ENCODE measurements around the gene ADGRD1.

The ADGRD1 gene

GRCh38 chr12:130911933-130912332 is 41.8 kb upstream of the ADGRD1 start:
- DNase-seq (ENCODE audit: low spot score) (no peak), ATAC-seq (ENCODE audit: low read depth) (no peak)
- no peaks in the 10 kb centered on the region for H3K9me3 ChIP-seq (ENCODE audit: severe bottlenecking)
- H3K4me3 ChIP-seq (ENCODE audit: severe bottlenecking): no peak overlapping the region
- no peaks in the 10 kb centered on the region for H3K36me3 ChIP-seq (ENCODE audit: low read depth)
- TF ChIP-seq, protein P1, sequence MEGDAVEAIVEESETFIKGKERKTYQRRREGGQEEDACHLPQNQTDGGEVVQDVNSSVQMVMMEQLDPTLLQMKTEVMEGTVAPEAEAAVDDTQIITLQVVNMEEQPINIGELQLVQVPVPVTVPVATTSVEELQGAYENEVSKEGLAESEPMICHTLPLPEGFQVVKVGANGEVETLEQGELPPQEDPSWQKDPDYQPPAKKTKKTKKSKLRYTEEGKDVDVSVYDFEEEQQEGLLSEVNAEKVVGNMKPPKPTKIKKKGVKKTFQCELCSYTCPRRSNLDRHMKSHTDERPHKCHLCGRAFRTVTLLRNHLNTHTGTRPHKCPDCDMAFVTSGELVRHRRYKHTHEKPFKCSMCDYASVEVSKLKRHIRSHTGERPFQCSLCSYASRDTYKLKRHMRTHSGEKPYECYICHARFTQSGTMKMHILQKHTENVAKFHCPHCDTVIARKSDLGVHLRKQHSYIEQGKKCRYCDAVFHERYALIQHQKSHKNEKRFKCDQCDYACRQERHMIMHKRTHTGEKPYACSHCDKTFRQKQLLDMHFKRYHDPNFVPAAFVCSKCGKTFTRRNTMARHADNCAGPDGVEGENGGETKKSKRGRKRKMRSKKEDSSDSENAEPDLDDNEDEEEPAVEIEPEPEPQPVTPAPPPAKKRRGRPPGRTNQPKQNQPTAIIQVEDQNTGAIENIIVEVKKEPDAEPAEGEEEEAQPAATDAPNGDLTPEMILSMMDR (IDR thresholded peaks at IDR 0.05; ENCODE audit: poor library complexity, severe bottlenecking): no peak
- peaks cover 28% of the 10 kb centered on the region for H3K27me3 ChIP-seq (ENCODE audit: insufficient read depth, poor library complexity, severe bottlenecking)
- H3K4me1 ChIP-seq (ENCODE audit: insufficient read depth, poor library complexity, severe bottlenecking): no peaks in the 10 kb centered on the region
- H3K27ac ChIP-seq (ENCODE audit: poor library complexity, severe bottlenecking): no peak overlapping the region

- Histone ChIP-seq H3K36me3 (ENCODE audit: low read depth) (no peaks in the 10 kb centered on the region), H3K27ac (ENCODE audit: poor library complexity, severe bottlenecking) (no peak overlapping the region), H3K4me3 (ENCODE audit: severe bottlenecking) (no peak overlapping the region), H3K27me3 (ENCODE audit: insufficient read depth, poor library complexity, severe bottlenecking) (peaks cover 35% of the 10 kb centered on the region), H3K9me3 (ENCODE audit: severe bottlenecking) (no peaks in the 10 kb centered on the region), H3K4me1 (ENCODE audit: insufficient read depth, poor library complexity, severe bottlenecking) (no peaks in the 10 kb centered on the region)
- DNase-seq (ENCODE audit: low spot score): no peak
- no peak for ATAC-seq (ENCODE audit: low read depth)
- TF ChIP-seq, protein P1 (IDR thresholded peaks at IDR 0.05; ENCODE audit: poor library complexity, severe bottlenecking): peak; percentile 61
Observed at GRCh38 chr12:130916241-130916911, 37.3 kb upstream of the ADGRD1 start.

- ATAC-seq (ENCODE audit: low read depth): no peak
- TF ChIP-seq, protein P1 (IDR thresholded peaks at IDR 0.05; ENCODE audit: poor library complexity, severe bottlenecking): no peak
- H3K4me1 ChIP-seq (ENCODE audit: insufficient read depth, poor library complexity, severe bottlenecking): no peaks in the 10 kb centered on the region
Observed at GRCh38 chr12:130917607-130918006, 36.1 kb upstream of the ADGRD1 start.

GRCh38 chr12:130919086-130919485 is 34.6 kb upstream of the ADGRD1 start:
- DNase-seq (ENCODE audit: low spot score): no peak
- Histone ChIP-seq H3K27ac (ENCODE audit: poor library complexity, severe bottlenecking) (no peak overlapping the region), H3K4me3 (ENCODE audit: severe bottlenecking) (no peak overlapping the region), H3K9me3 (ENCODE audit: severe bottlenecking) (no peaks in the 10 kb centered on the region), H3K36me3 (ENCODE audit: low read depth) (no peaks in the 10 kb centered on the region), H3K27me3 (ENCODE audit: insufficient read depth, poor library complexity, severe bottlenecking) (peaks cover 41% of the 10 kb centered on the region), H3K4me1 (ENCODE audit: insufficient read depth, poor library complexity, severe bottlenecking) (no peaks in the 10 kb centered on the region)
- ATAC-seq (ENCODE audit: low read depth): no peak
- TF ChIP-seq, protein P1 (IDR thresholded peaks at IDR 0.05; ENCODE audit: poor library complexity, severe bottlenecking): no peak

More at GRCh38 chr12:130917607-130918006, 36.1 kb upstream of the ADGRD1 start:
- no peak overlapping the region for H3K27ac ChIP-seq (ENCODE audit: poor library complexity, severe bottlenecking)
- no peaks in the 10 kb centered on the region for H3K9me3 ChIP-seq (ENCODE audit: severe bottlenecking)
- peaks cover 40% of the 10 kb centered on the region for H3K27me3 ChIP-seq (ENCODE audit: insufficient read depth, poor library complexity, severe bottlenecking)
- H3K36me3 ChIP-seq (ENCODE audit: low read depth): no peaks in the 10 kb centered on the region
- H3K4me3 ChIP-seq (ENCODE audit: severe bottlenecking): no peak overlapping the region
- DNase-seq (ENCODE audit: low spot score): no peak

- H3K27ac ChIP-seq (ENCODE audit: poor library complexity, severe bottlenecking): no peak overlapping the region
- H3K4me3 ChIP-seq (ENCODE audit: severe bottlenecking): no peak overlapping the region
- ATAC-seq (ENCODE audit: low read depth): no peak
Observed at GRCh38 chr12:130920119-130920703, 33.5 kb upstream of the ADGRD1 start.

More at GRCh38 chr12:130920119-130920703, 33.5 kb upstream of the ADGRD1 start:
- DNase-seq (ENCODE audit: low spot score): no peak
- no peaks in the 10 kb centered on the region for H3K4me1 ChIP-seq (ENCODE audit: insufficient read depth, poor library complexity, severe bottlenecking)
- no peaks in the 10 kb centered on the region for H3K36me3 ChIP-seq (ENCODE audit: low read depth)
- H3K9me3 ChIP-seq (ENCODE audit: severe bottlenecking): no peaks in the 10 kb centered on the region
- TF ChIP-seq, protein P1 (IDR thresholded peaks at IDR 0.05; ENCODE audit: poor library complexity, severe bottlenecking): no peak
- peaks cover 34% of the 10 kb centered on the region for H3K27me3 ChIP-seq (ENCODE audit: insufficient read depth, poor library complexity, severe bottlenecking)
